ENCODE results near the gene PIM3. TPM values are rescaled to one million over a fixed set of nuclear protein-coding genes. Genes with fewer than 3 reads are reported as not detected.
A peak's percentile ranks its signal among the peaks of the same experiment; 100 is the strongest.

Gene PIM3
- total and polyA plus RNA-seq, 10 of the 15 experiments (the other 5 are each of a cell fraction or from before 2014, with no cell fraction given): 0.31 to 60.8 (median 12.4) TPM

GRCh38 chr22:49971232-49972162 is 10.9 kb downstream of the PIM3 start:
- FAIRE-seq: no peak
- TF ChIP-seq MYC (IDR thresholded peaks at IDR 0.05; ENCODE audit: insufficient read depth, insufficient read length, insufficient replicate concordance, low read length, severe bottlenecking): peak; percentile 34
- no peak for TF ChIP-seq TARDBP (IDR thresholded peaks at IDR 0.05; ENCODE audit: borderline replicate concordance)
- TF ChIP-seq BACH1 (IDR thresholded peaks at IDR 0.05; ENCODE audit: borderline replicate concordance): peak; percentile 87
- no peak for TF ChIP-seq ZNF274 (IDR thresholded peaks at IDR 0.05; ENCODE audit: insufficient read depth, insufficient read length)
- no peak for TF ChIP-seq MTA2 (IDR thresholded peaks at IDR 0.05; ENCODE audit: low read depth)
- TF ChIP-seq KDM1A (IDR thresholded peaks at IDR 0.05; ENCODE audit: borderline replicate concordance): no peak
- no peak for TF ChIP-seq FOXM1 (IDR thresholded peaks at IDR 0.05; ENCODE audit: low read depth, low read length)
- no peak for TF ChIP-seq SMAD1 (IDR thresholded peaks at IDR 0.05; ENCODE audit: low read depth, partially characterized antibody)
- TF ChIP-seq, protein P1, sequence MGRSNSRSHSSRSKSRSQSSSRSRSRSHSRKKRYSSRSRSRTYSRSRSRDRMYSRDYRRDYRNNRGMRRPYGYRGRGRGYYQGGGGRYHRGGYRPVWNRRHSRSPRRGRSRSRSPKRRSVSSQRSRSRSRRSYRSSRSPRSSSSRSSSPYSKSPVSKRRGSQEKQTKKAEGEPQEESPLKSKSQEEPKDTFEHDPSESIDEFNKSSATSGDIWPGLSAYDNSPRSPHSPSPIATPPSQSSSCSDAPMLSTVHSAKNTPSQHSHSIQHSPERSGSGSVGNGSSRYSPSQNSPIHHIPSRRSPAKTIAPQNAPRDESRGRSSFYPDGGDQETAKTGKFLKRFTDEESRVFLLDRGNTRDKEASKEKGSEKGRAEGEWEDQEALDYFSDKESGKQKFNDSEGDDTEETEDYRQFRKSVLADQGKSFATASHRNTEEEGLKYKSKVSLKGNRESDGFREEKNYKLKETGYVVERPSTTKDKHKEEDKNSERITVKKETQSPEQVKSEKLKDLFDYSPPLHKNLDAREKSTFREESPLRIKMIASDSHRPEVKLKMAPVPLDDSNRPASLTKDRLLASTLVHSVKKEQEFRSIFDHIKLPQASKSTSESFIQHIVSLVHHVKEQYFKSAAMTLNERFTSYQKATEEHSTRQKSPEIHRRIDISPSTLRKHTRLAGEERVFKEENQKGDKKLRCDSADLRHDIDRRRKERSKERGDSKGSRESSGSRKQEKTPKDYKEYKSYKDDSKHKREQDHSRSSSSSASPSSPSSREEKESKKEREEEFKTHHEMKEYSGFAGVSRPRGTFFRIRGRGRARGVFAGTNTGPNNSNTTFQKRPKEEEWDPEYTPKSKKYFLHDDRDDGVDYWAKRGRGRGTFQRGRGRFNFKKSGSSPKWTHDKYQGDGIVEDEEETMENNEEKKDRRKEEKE (IDR thresholded peaks at IDR 0.05): no peak
- no peak for TF ChIP-seq ZBTB11 (CRISPR knock-in tag; IDR thresholded peaks at IDR 0.05)
- TF ChIP-seq YY1 (IDR thresholded peaks at IDR 0.05; ENCODE audit: low read depth, low read length): peak; percentile 20; the same call in 1 of the 2 replicates
- TF ChIP-seq RUNX3 (IDR thresholded peaks at IDR 0.05; ENCODE audit: low read length): no peak
- TF ChIP-seq EGR1 (IDR thresholded peaks at IDR 0.05; ENCODE audit: borderline replicate concordance in 1 of 2, low read depth in 2 of 2, low read length in 2 of 2): peak in 1 of 2 experiments; percentile 78; a peak in 2 of 3 replicates
- TF ChIP-seq GATAD2B (conservative IDR thresholded peaks at IDR 0.05; ENCODE audit: low read depth): peak; percentile 14; the same call in 1 of the 2 replicates
- no peak for TF ChIP-seq NFXL1 (IDR thresholded peaks at IDR 0.05; ENCODE audit: borderline replicate concordance)
- TF ChIP-seq RELA (IDR thresholded peaks at IDR 0.05; ENCODE audit: borderline replicate concordance, partially characterized antibody): no peak
- no peak for TF ChIP-seq PAX8 (IDR thresholded peaks at IDR 0.05)

More at GRCh38 chr22:49971232-49972162, 10.9 kb downstream of the PIM3 start:
- Histone ChIP-seq H3K9me3 (replicated peaks; ENCODE audit: control insufficient read depth, insufficient read depth, low read length) (no peaks in the 10 kb centered on the region), H3K9ac (ENCODE audit: control insufficient read depth, insufficient read depth, low read length) (peak overlapping the region; percentile 86), H3K27ac (ENCODE audit: control insufficient read depth, insufficient read depth) (peak overlapping the region; percentile 89), H3K4me3 (peak overlapping the region; percentile 76), H3K27me3 (replicated peaks in 1 of 2; ENCODE audit: control insufficient read depth in 2 of 2, insufficient read depth in 2 of 2, low read length in 1 of 2) (no peaks in the 10 kb centered on the region), H3K36me3 (ENCODE audit: control insufficient read depth in 2 of 2, insufficient read depth in 2 of 2, low read length in 1 of 2) (no peaks in the 10 kb centered on the region), H3K4me2 (ENCODE audit: control insufficient read depth, insufficient read depth) (peak overlapping the region; percentile 96), H2AFZ (ENCODE audit: control insufficient read depth, low read depth, low read length) (peak overlapping the region; percentile 51), H3K4me1 (ENCODE audit: control insufficient read depth, insufficient read depth, low read length) (peaks cover 35% of the 10 kb centered on the region), H4K20me1 (ENCODE audit: control insufficient read depth, insufficient read depth) (no peaks in the 10 kb centered on the region), H3K79me2 (ENCODE audit: control insufficient read depth, insufficient read depth, low read length) (peaks cover 10% of the 10 kb centered on the region)
- intact Hi-C loops (cut with micrococcal nuclease; ENCODE audit: unreplicated experiment): loop anchor here (2.0 kb wide), 1 partner anchor 41 kb away; no protein-coding TSS in a partner anchor
- BruUV-seq (replicated peaks): TSS peak; percentile 75
- ChIA-PET CTCF (interaction anchor here (0.6 to 1.0 kb wide), 3 partner anchors 9 to 247 kb away, joined by 3 read pairs; no protein-coding TSS in a partner anchor), SMC1A (ENCODE audit: uncharacterized antibody, unreplicated experiment) (interaction anchor here (0.7 kb wide), 1 partner anchor 525 kb away, joined by 3 read pairs; no protein-coding TSS in a partner anchor), POLR2A (interaction anchor here (0.6 to 1.8 kb wide), 9 partner anchors 9 to 151 kb away, joined by 3 to 14 read pairs (median 3); no protein-coding TSS in a partner anchor), RAD21 (ENCODE audit: unreplicated experiment) (interaction anchor here (0.6 to 1.1 kb wide), 6 partner anchors 9 to 218 kb away, joined by 3 to 6 read pairs (median 4); no protein-coding TSS in a partner anchor)
- DNase-seq (ENCODE audit: low read depth, low spot score) (no peak), ATAC-seq (peak; percentile 50)
- in situ Hi-C loops (cut with MboI): no loop called here
- 2% methylated on average over 44 of the region's 81 CpGs for WGBS (ENCODE audit: insufficient coverage, insufficient replicate concordance, low lambda C conversion rate, missing lambda C conversion rate)
